T-helper 1 cell treated with Interleukin-12 subunit alpha and Interleukin-12 subunit beta and Interleukin-4 antibody, amounts not matched to agents 30 μg/mL and 1 μg/mL, for 36 hours (primary cell): ENCODE results near the gene RASL11B.

Experiments
- H3K27ac Mint-ChIP-seq: one replicate; pipeline ENCODE4 v1.8.0; 2021; ENCODE audit warnings: mild to moderate bottlenecking, mixed read lengths
- H3K27me3 Mint-ChIP-seq: one replicate; pipeline ENCODE4 v1.8.0; 2021; ENCODE audit warnings: low read depth, mixed read lengths
- H3K36me3 Mint-ChIP-seq: one replicate; pipeline ENCODE4 v1.8.0; 2021; ENCODE audit warnings: low read depth, mixed read lengths
- H3K4me1 Mint-ChIP-seq: one replicate; pipeline ENCODE4 v1.8.0; 2021; ENCODE audit warnings: low read depth, mixed read lengths
- H3K4me3 Mint-ChIP-seq: one replicate; pipeline ENCODE4 v1.8.0; 2021; ENCODE audit warnings: mild to moderate bottlenecking, moderate library complexity, mixed read lengths
- H3K9me3 Mint-ChIP-seq: one replicate; pipeline ENCODE4 v1.8.0; 2021; ENCODE audit warnings: mixed read lengths

Gene RASL11B

GRCh38 chr4:52853351-52853750, 8.8 kb upstream of the RASL11B start:
- Mint-ChIP-seq H3K27ac (no peak overlapping the region), H3K27me3 (no peaks in the 10 kb centered on the region), H3K4me3 (no peak overlapping the region), H3K9me3 (peaks cover 6% of the 10 kb centered on the region), H3K36me3 (no peaks in the 10 kb centered on the region), H3K4me1 (peaks cover 9% of the 10 kb centered on the region)

DNA sequence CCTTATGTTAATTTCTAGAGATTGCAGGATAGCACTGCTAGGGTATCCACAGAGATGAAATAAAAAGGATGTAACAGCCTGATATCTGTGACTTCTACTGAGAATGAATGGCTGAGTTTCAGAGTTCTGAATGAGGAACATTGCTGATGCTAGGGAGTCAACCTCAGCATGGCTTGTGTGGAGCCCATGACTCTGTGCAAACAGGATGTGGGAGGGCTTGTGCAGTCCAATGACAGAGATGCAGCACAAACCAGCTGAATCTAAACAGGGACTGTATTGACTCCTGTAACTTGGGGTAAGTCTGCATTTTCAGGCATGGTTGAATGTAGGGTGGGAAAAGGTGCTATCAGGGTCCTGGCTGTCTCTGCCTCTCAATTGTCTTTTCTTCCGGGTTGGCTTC, 5.3 kb upstream of the RASL11B start:
- no peaks in the 10 kb centered on the region for H3K36me3 Mint-ChIP-seq
- no peak overlapping the region for H3K27ac Mint-ChIP-seq
- H3K27me3 Mint-ChIP-seq = peaks cover 26% of the 10 kb centered on the region
- no peak overlapping the region for H3K4me3 Mint-ChIP-seq
- H3K4me1 Mint-ChIP-seq = peaks cover 17% of the 10 kb centered on the region
- H3K9me3 Mint-ChIP-seq = peaks cover 6% of the 10 kb centered on the region

DNA sequence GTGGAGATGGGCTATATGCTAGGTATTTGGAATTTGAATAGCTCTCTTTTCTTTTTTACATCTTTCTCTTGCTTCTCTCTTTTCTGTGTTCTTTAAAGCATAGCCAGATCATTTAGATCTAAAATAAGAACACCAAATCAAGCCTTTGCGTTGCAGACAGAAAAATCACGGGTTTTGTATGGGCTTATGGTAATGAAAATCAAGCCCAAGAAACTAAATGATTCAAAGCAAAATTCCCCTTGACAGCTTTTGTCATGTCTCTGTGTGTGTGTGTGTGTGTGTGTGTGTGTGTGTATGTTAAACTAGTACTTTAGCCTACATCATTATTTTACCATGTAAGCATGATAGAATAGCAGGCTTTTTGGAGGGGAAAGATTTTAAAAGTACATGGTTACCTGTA, 1.8 kb upstream of the RASL11B start:
- Mint-ChIP-seq H3K27me3 (peaks cover 35% of the 10 kb centered on the region), H3K36me3 (no peaks in the 10 kb centered on the region)

GRCh38 chr4:52861171-52861823, 820 bp upstream of the RASL11B start:
- no peak overlapping the region for H3K27ac Mint-ChIP-seq

More for the DNA sequence above, 1.8 kb upstream of the RASL11B start:
- Mint-ChIP-seq H3K27ac (no peak overlapping the region), H3K9me3 (peaks cover 6% of the 10 kb centered on the region), H3K4me3 (no peak overlapping the region), H3K4me1 (peaks cover 17% of the 10 kb centered on the region)

GRCh38 chr4:52862639-52863161, 583 bp downstream of the RASL11B start:
- peak overlapping the region; percentile 68 for H3K4me3 Mint-ChIP-seq
- H3K4me1 Mint-ChIP-seq = peaks cover 8% of the 10 kb centered on the region
- no peak overlapping the region for H3K27ac Mint-ChIP-seq
- H3K36me3 Mint-ChIP-seq = no peaks in the 10 kb centered on the region
- peaks cover 35% of the 10 kb centered on the region for H3K27me3 Mint-ChIP-seq
- peaks cover 5% of the 10 kb centered on the region for H3K9me3 Mint-ChIP-seq

More at GRCh38 chr4:52861171-52861823, 820 bp upstream of the RASL11B start:
- Mint-ChIP-seq H3K27me3 (peaks cover 35% of the 10 kb centered on the region), H3K36me3 (no peaks in the 10 kb centered on the region), H3K4me3 (peak overlapping the region; percentile 67), H3K9me3 (peaks cover 6% of the 10 kb centered on the region), H3K4me1 (peaks cover 17% of the 10 kb centered on the region)

GRCh38 chr4:52863324-52863723, 1.2 kb downstream of the RASL11B start:
- Mint-ChIP-seq H3K4me1 (peaks cover 8% of the 10 kb centered on the region), H3K36me3 (no peaks in the 10 kb centered on the region), H3K27ac (no peak overlapping the region), H3K9me3 (no peaks in the 10 kb centered on the region), H3K27me3 (peaks cover 35% of the 10 kb centered on the region), H3K4me3 (no peak overlapping the region)

DNA sequence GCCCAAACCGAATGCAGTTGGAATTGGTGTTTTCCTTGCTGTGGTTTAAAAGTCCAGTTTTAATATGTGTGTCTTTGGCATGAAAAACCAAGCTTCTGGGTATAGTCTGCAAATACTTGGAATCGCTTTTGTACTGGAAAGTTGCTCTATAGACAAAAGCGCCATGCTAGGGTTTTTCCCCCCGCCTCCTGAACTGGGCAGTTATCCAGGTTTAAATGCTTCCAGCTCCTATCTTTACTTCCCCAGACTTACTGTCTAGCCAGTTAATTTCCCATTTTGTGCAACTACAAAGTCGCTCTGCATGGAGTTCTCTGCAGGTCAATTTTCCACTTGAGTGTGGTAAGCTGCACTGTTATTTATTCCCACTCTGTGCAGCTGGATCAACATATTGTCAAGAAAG, 2.7 kb downstream of the RASL11B start:
- Mint-ChIP-seq H3K9me3 (no peaks in the 10 kb centered on the region), H3K4me1 (peaks cover 8% of the 10 kb centered on the region), H3K4me3 (no peak overlapping the region), H3K36me3 (no peaks in the 10 kb centered on the region), H3K27ac (no peak overlapping the region), H3K27me3 (peaks cover 28% of the 10 kb centered on the region)

- Mint-ChIP-seq H3K27ac (no peak overlapping the region), H3K27me3 (peaks cover 23% of the 10 kb centered on the region), H3K36me3 (no peaks in the 10 kb centered on the region), H3K4me1 (peaks cover 8% of the 10 kb centered on the region), H3K4me3 (no peak overlapping the region), H3K9me3 (no peaks in the 10 kb centered on the region)
These were observed 3.2 kb downstream of the RASL11B start for GRCh38 chr4:52865300-52865699.

GRCh38 chr4:52866734-52867133, 4.6 kb downstream of the RASL11B start:
- peaks cover under 1% of the 10 kb centered on the region for H3K4me1 Mint-ChIP-seq

DNA sequence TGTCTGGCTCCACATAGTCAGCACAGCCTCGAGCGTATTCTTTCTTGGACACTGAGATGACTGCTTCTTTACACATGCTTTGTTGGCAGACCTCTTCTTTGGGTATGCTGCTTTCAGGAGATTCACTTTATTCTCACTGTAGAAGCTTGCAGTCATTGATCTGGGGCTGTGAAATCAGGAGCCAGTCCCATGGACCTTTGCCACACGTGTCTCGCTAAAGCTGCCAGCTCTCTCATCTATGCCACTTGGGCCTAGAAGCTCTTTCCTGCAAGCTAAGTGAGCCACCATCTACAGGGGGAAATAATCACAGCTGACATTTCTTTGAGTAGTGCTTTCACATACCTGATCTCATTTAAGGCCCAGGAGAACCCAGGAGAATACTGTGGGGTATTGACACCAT, 5.0 kb downstream of the RASL11B start:
- no peak overlapping the region for H3K27ac Mint-ChIP-seq
- H3K4me1 Mint-ChIP-seq = no peaks in the 10 kb centered on the region
- H3K36me3 Mint-ChIP-seq = peaks cover 2% of the 10 kb centered on the region
- peaks cover 9% of the 10 kb centered on the region for H3K27me3 Mint-ChIP-seq
- H3K9me3 Mint-ChIP-seq = no peaks in the 10 kb centered on the region
- no peak overlapping the region for H3K4me3 Mint-ChIP-seq

More at GRCh38 chr4:52866734-52867133, 4.6 kb downstream of the RASL11B start:
- no peaks in the 10 kb centered on the region for H3K9me3 Mint-ChIP-seq
- H3K27me3 Mint-ChIP-seq = peaks cover 9% of the 10 kb centered on the region
- H3K27ac Mint-ChIP-seq = no peak overlapping the region
- no peak overlapping the region for H3K4me3 Mint-ChIP-seq
- H3K36me3 Mint-ChIP-seq = peaks cover 2% of the 10 kb centered on the region

- peaks cover 5% of the 10 kb centered on the region for H3K27me3 Mint-ChIP-seq
- no peaks in the 10 kb centered on the region for H3K4me1 Mint-ChIP-seq
- H3K36me3 Mint-ChIP-seq = peaks cover 2% of the 10 kb centered on the region
- no peak overlapping the region for H3K27ac Mint-ChIP-seq
- H3K4me3 Mint-ChIP-seq = no peak overlapping the region
- no peaks in the 10 kb centered on the region for H3K9me3 Mint-ChIP-seq
These were observed 6.0 kb downstream of the RASL11B start for GRCh38 chr4:52868133-52868532.

- Mint-ChIP-seq H3K4me3 (no peak overlapping the region), H3K9me3 (no peaks in the 10 kb centered on the region), H3K27me3 (no peaks in the 10 kb centered on the region), H3K4me1 (no peaks in the 10 kb centered on the region), H3K36me3 (peaks cover 2% of the 10 kb centered on the region), H3K27ac (no peak overlapping the region)
These were observed 7.1 kb downstream of the RASL11B start for GRCh38 chr4:52869196-52869595.

DNA sequence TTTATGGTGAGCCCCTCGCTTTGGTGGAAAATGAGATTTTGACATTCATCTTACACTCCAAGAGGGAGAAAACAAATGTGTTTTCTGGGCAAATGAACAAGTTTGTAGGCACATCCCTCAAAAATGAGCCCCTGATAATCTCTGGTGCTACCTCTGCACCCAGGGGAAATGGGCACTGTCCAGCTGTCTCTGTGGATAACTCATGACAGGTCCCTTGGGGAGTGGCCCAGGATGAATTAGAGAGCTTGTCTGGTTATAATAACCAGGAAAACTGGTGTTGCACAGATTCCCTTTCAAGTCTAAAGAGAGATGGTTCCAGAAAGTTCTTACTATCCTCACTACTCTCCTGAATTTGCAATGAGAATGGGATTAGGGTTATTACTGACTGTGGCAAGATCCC, 7.5 kb downstream of the RASL11B start:
- no peaks in the 10 kb centered on the region for H3K9me3 Mint-ChIP-seq
- no peaks in the 10 kb centered on the region for H3K27me3 Mint-ChIP-seq
- no peaks in the 10 kb centered on the region for H3K4me1 Mint-ChIP-seq
- H3K4me3 Mint-ChIP-seq = no peak overlapping the region
- peaks cover 2% of the 10 kb centered on the region for H3K36me3 Mint-ChIP-seq
- no peak overlapping the region for H3K27ac Mint-ChIP-seq

GRCh38 chr4:52870225-52870624, 8.1 kb downstream of the RASL11B start:
- Mint-ChIP-seq H3K4me3 (no peak overlapping the region), H3K27me3 (no peaks in the 10 kb centered on the region)

GRCh38 chr4:52873191-52873590, 11.1 kb downstream of the RASL11B start:
- Mint-ChIP-seq H3K4me3 (no peak overlapping the region), H3K27me3 (no peaks in the 10 kb centered on the region), H3K4me1 (peaks cover 3% of the 10 kb centered on the region), H3K36me3 (peaks cover 2% of the 10 kb centered on the region), H3K27ac (no peak overlapping the region), H3K9me3 (no peaks in the 10 kb centered on the region)

More at GRCh38 chr4:52870225-52870624, 8.1 kb downstream of the RASL11B start:
- no peak overlapping the region for H3K27ac Mint-ChIP-seq
- H3K9me3 Mint-ChIP-seq = no peaks in the 10 kb centered on the region
- peaks cover 2% of the 10 kb centered on the region for H3K36me3 Mint-ChIP-seq
- H3K4me1 Mint-ChIP-seq = no peaks in the 10 kb centered on the region
